Activated T-helper 17 cell treated with anti-CD3 and anti-CD28 coated beads, Interleukin-2, amount 50 U/mL, for 72 hours (primary cell): Measurements from ENCODE around the gene KDM1A. TPM values are rescaled to one million over a fixed set of nuclear protein-coding genes. Genes with fewer than 3 reads are reported as not detected.

Experiments
- ATAC-seq: fragments of 150-1000 bp; cut with Tn5 transposase; replicated peaks from 2 replicates; pipeline ENCODE4 v1.10.0; 2021; ENCODE audit warnings: mild to moderate bottlenecking, moderate library complexity
- H3K27ac Mint-ChIP-seq: one replicate; pipeline ENCODE4 v1.8.0; 2022; ENCODE audit warnings: mixed read lengths
- H3K27me3 Mint-ChIP-seq: one replicate; pipeline ENCODE4 v1.8.0; 2022; ENCODE audit warnings: mixed read lengths
- H3K36me3 Mint-ChIP-seq: one replicate; pipeline ENCODE4 v1.8.0; 2022; ENCODE audit warnings: low read depth, mild to moderate bottlenecking, mixed read lengths
- H3K4me1 Mint-ChIP-seq: one replicate; pipeline ENCODE4 v1.8.0; 2022; ENCODE audit warnings: mixed read lengths
- H3K4me3 Mint-ChIP-seq: one replicate; pipeline ENCODE4 v1.8.0; 2022; ENCODE audit warnings: mild to moderate bottlenecking, mixed read lengths
- H3K9me3 Mint-ChIP-seq: one replicate; pipeline ENCODE4 v1.8.0; 2022; ENCODE audit warnings: mixed read lengths
- total RNA-seq, 2 donors: library from RNA; stranded (reverse); gene quantifications; one replicate each; pipeline ENCODE4 v1.2.3, GENCODE V29; 2022

The KDM1A gene
- total RNA-seq, 2 donors from 2014 or later: 22.5 to 45.3 TPM

DNA sequence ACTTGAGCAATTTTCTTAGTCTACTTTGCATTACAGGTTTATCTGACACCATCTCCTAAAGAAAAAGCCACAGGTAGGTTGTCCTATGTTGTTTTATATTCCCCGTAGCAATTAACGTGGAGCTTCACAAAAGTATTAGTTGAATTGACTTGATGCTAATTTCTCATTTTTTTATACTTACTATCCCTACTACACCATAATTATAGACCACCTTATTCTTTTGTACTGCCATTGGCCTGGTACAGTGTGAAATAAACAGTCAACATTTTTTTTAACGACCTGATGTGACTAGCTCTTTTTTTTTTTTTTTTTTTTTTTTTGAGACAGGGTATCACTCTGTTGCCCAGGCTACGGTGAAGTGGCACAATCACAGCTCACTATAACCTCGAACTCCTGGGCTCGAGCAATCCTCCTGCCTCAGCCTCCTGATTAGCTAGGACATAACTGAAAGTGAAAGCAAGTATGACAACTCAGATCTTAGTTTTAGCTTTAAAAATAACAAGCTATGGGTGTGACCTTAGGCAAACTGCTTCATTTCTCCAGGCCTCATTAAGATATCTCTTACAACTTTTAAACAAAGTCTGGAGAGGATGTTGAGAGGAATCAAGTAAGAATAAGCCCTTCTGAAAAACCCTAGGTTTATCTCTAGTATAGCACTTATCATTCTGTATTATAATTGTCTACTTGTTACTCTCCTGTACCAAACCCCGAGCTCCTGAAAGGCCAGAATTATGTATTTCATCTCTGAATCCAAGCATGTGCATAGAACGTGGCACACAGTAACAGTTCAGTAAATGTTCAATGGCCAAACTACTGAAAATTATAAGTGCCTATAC, 99.9 kb downstream of the KDM1A start:
- Mint-ChIP-seq H3K27me3 (no peaks in the 10 kb centered on the region), H3K27ac (peak overlapping the region; percentile 77), H3K4me3 (peak overlapping the region; percentile 58), H3K9me3 (no peaks in the 10 kb centered on the region), H3K36me3 (no peaks in the 10 kb centered on the region), H3K4me1 (peaks cover 33% of the 10 kb centered on the region)
- ATAC-seq: peak; percentile 80

DNA sequence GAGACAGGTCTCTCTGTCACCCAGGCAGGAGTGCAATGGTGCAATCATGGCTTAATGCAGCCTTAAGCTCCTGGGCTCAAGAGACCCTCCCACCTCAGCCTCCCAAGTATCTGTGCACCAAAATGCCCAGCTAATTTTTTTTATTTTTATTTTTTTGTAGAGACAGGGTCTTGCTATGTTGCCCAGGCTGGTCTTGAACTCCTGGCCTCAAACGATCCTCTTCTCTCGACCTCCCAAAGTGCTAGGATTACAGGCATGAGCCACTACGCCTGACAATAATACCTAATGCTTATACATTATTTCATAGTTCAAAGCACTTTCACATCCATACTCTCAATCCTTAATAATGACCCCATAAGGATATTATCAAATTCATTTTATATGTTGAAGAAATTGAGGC, 101.1 kb downstream of the KDM1A start:
- peak overlapping the region; percentile 59 for H3K27ac Mint-ChIP-seq
- no peaks in the 10 kb centered on the region for H3K36me3 Mint-ChIP-seq
- H3K4me1 Mint-ChIP-seq: peaks cover 36% of the 10 kb centered on the region
- peak overlapping the region; percentile 58 for H3K4me3 Mint-ChIP-seq
- no peak for ATAC-seq
- H3K27me3 Mint-ChIP-seq: no peaks in the 10 kb centered on the region
- H3K9me3 Mint-ChIP-seq: no peaks in the 10 kb centered on the region

DNA sequence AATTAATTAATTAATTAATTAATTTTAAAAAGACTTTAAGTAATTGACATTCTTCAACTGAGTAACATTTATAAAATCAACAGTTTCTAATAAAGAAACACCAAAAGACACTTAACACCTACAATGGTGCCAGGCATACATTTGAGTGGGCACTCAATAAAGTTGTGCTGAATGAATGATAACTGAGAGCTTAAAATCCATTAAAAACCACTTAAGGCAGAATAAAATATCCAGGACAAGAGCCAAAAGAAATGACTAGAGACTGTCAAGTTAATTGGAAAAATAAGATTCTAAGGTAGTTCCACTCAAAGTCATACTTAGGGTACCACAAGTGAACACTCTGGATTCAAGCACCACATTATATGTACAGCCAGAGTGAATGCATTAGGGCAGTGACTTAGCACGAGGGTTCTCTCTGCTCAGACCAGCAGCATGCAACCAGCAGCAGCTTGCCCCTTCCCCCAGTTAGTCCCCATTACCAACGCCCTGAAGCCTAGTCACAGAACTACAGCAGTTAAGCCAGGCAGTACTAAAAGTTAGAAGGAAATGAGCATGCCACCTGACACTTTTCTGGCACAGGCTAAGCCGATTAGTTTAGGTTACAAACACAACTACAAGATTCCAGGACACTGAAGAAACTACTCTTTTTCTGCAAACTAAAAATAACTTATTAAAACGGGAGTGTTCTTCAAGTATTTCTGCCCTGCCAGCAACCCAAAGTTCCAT, 102.9 kb downstream of the KDM1A start:
- H3K27me3 Mint-ChIP-seq: no peaks in the 10 kb centered on the region
- no peak overlapping the region for H3K4me3 Mint-ChIP-seq
- H3K36me3 Mint-ChIP-seq: no peaks in the 10 kb centered on the region
- no peak for ATAC-seq
- no peaks in the 10 kb centered on the region for H3K9me3 Mint-ChIP-seq
- H3K4me1 Mint-ChIP-seq: peaks cover 44% of the 10 kb centered on the region
- no peak overlapping the region for H3K27ac Mint-ChIP-seq

DNA sequence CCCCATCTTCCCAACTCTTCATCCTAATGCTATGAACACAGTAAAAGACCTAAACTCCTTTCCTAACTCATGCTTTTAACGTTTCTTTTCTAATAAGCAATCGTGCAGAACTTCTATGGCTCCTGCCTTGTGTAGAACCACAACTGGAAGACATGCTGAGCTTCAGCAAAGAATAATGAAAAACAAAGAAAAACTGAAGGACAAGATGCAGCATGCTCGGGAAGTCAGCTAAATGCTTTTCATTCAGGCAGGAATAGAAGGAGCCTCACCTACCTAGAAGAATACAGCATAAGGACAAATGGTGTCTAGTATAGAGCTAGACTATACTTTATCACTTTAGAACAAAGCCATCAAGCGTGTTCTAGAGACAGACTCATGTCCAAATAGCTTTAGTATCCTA, 103.5 kb downstream of the KDM1A start:
- no peaks in the 10 kb centered on the region for H3K36me3 Mint-ChIP-seq
- no peak overlapping the region for H3K4me3 Mint-ChIP-seq
- H3K27me3 Mint-ChIP-seq: no peaks in the 10 kb centered on the region
- no peak overlapping the region for H3K27ac Mint-ChIP-seq
- no peak for ATAC-seq
- H3K9me3 Mint-ChIP-seq: no peaks in the 10 kb centered on the region
- H3K4me1 Mint-ChIP-seq: peaks cover 44% of the 10 kb centered on the region

DNA sequence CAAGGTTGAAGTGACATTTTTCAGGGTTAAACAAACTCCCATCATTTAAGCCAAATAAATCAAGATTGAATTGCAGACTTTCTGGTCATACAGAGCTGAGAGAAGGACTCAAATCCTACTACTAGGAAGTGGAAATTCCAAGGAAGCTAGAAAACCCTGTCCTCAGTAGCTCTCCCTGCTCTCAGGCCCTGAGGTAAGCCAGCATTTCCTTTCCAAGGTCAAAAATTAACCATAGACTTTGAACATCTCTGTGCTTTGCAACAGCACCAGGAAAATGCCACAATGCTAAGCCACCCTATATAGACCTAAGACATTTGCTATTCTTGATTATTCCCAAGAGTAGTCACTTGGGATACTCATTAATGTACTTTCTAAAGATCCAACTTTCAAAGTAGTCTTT, 104.3 kb downstream of the KDM1A start:
- no peak overlapping the region for H3K4me3 Mint-ChIP-seq
- no peaks in the 10 kb centered on the region for H3K36me3 Mint-ChIP-seq
- no peaks in the 10 kb centered on the region for H3K27me3 Mint-ChIP-seq
- peaks cover 44% of the 10 kb centered on the region for H3K4me1 Mint-ChIP-seq
- no peaks in the 10 kb centered on the region for H3K9me3 Mint-ChIP-seq
- H3K27ac Mint-ChIP-seq: no peak overlapping the region
- ATAC-seq: no peak

DNA sequence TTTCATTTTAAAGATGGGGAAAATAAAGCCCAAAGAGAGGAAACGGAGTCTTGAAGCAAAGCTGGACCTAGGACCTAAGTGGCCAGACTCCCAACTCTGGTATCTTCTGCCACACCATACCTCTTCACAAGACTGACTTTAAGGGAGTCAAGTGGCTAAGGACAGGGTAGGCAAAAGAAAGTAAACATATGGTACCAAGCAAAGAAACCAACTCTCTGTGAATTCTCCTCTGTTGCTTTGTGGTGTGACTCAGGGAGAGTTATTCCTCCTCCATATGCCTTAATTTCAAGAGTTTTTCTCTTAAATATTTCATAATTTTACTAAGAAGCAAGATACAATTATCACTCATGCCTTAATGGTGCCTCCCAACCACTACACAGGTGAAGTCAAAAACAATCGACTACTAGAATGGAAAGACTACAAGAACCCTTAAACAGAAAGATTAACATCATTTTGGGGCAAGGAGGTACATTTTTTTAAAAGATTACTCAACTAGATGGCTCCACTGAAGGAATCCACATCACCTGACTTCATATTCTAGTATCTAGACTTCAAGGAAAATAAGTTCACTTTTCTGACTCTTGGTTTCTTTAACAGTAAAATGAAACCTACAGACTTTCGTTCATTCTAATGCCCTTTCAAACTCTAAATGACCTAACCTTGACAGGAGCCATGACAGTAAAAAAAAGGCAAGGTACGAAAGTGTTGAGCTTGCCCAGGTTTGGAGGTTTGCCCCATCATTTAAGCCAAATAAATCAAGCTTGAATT, 105.2 kb downstream of the KDM1A start:
- H3K9me3 Mint-ChIP-seq: no peaks in the 10 kb centered on the region
- no peaks in the 10 kb centered on the region for H3K27me3 Mint-ChIP-seq
- no peaks in the 10 kb centered on the region for H3K36me3 Mint-ChIP-seq
- H3K4me1 Mint-ChIP-seq: peaks cover 36% of the 10 kb centered on the region
- peak; percentile 83 for ATAC-seq
- H3K27ac Mint-ChIP-seq: peak overlapping the region; percentile 47
- H3K4me3 Mint-ChIP-seq: peak overlapping the region; percentile 58

DNA sequence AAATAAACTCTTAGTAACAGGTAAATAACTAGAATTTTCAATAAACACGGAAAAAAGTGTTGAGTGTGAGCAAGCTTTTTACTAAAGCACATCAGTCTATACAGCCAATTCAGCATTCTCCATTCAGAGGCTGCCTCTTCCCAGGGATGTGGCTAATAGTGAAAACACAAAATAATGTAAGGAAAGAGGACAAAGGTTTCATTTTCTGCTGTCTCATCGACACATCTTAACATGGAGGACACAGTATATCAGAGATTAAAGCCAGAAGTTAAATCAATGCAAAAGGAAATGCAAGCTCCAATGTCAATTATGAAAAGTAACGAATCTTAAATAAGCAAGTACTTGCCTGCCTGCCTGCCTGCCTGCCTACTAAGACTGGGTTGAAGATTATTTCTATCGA, 106.2 kb downstream of the KDM1A start:
- Mint-ChIP-seq H3K4me3 (peak overlapping the region; percentile 58), H3K4me1 (peaks cover 36% of the 10 kb centered on the region), H3K9me3 (no peaks in the 10 kb centered on the region), H3K36me3 (no peaks in the 10 kb centered on the region), H3K27me3 (no peaks in the 10 kb centered on the region), H3K27ac (no peak overlapping the region)
- no peak for ATAC-seq

DNA sequence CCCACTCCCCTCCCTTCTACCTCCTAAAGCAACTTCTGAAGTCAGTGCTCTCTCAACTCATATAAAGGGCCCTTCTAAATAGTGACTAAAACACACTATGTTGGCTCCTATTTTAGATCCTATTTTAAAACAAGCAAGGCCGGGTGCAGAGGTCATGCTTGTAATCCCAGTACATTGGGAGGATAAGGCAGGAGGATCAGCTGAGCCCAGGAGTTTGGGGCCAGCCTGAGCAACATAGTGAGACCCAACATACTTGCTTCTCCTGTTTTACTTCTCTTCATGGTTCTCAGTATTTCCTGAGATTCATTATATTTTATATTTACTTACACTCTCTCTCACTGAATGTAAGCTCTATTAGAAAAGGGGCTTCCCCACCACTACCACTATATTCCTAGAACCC, 106.9 kb downstream of the KDM1A start:
- Mint-ChIP-seq H3K27me3 (no peaks in the 10 kb centered on the region), H3K36me3 (no peaks in the 10 kb centered on the region), H3K4me3 (no peak overlapping the region), H3K27ac (no peak overlapping the region), H3K4me1 (peaks cover 36% of the 10 kb centered on the region), H3K9me3 (no peaks in the 10 kb centered on the region)
- no peak for ATAC-seq

DNA sequence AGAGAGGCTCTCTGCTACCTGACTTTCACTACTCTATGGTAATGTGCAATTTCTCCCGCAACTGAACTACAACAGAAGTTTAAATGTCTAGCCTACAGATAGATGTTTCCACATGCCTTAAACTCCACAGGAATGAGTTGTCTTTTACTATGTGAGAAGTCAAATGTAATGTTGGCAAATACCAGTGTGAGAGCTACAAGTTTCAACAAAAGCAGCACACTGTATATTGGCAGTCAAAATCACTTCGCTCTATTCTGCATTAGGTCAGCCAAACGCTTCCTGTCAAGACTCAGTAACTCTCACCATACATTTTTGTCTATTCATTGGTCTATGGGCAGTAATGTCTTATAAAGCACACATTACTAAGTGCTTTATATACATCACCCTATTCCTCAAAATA, 107.5 kb downstream of the KDM1A start:
- ATAC-seq: no peak
- Mint-ChIP-seq H3K4me1 (peaks cover 36% of the 10 kb centered on the region), H3K27me3 (no peaks in the 10 kb centered on the region), H3K27ac (no peak overlapping the region), H3K4me3 (no peak overlapping the region), H3K9me3 (no peaks in the 10 kb centered on the region), H3K36me3 (no peaks in the 10 kb centered on the region)

DNA sequence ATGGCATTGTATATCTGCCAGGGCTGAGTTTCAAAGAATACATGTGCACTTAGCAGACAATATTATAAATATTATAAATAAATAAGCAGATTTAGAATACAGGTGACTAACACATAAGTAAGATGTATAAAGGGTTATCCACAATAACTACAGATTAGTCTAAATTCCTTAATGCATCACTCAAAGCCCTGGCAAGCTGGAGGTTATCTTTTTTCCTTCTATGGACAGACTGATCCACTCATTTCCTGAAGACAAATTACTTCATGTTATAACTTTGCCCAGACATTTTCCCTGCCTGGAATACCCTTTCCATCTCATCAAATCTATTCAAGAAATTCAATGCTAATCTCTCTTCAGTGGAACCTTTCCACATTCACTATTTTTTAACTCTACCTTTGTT, 110.6 kb downstream of the KDM1A start:
- Mint-ChIP-seq H3K27me3 (no peaks in the 10 kb centered on the region), H3K27ac (no peak overlapping the region), H3K4me3 (no peak overlapping the region), H3K9me3 (no peaks in the 10 kb centered on the region), H3K4me1 (peaks cover 25% of the 10 kb centered on the region), H3K36me3 (no peaks in the 10 kb centered on the region)
- no peak for ATAC-seq

DNA sequence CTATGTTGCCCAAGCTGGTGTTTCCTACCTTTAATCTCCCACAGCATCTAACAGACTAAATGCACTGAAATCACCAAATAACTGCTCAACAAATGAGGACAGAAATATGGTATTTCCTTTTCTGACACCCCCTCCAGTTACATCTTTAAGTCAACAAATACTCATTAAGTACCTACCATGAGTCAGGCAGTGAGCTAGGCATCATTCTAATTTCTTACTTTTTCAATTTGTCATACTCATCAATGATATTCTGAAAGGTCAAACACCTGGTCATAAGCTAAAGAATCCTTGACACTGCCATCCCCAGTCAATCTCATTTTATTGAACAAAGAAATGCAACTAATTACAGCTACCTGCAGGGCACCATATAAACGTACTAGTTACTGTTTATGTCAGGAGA, 112.8 kb downstream of the KDM1A start:
- Mint-ChIP-seq H3K27me3 (no peaks in the 10 kb centered on the region), H3K4me3 (peak overlapping the region; percentile 3), H3K4me1 (peaks cover 6% of the 10 kb centered on the region), H3K9me3 (no peaks in the 10 kb centered on the region), H3K27ac (no peak overlapping the region), H3K36me3 (no peaks in the 10 kb centered on the region)
- peak; percentile 86 for ATAC-seq

Other genes starting within 250 kb of the KDM1A start
- gene LACTBL1, start 46.6 kb upstream of the KDM1A start, total RNA-seq: not detected
- gene TEX46, start 3.6 kb upstream of the KDM1A start, total RNA-seq: not detected
- 10 to 100 TPM; 14.8 to 22.0 TPM for gene LUZP1, start 149.4 kb downstream of the KDM1A start, total RNA-seq
- gene HTR1D, start 198.0 kb downstream of the KDM1A start, total RNA-seq: not detected